Karpas-422 (cell line): ENCODE results near the gene PGK1. TPM values are rescaled to one million over a fixed set of nuclear protein-coding genes. Genes with fewer than 3 reads are reported as not detected.
"Not testable (repeated sequence)": the region's sequence is repeated elsewhere in the genome, so short reads cannot be mapped to it uniquely, and the experiment has no call there.

Experiments used
- DNase-seq: peaks from one replicate; pipeline ENCODE4 v3.0.0-alpha.2; 2015
- H2AFZ ChIP-seq: fragments of 200-600 bp; sonication (generic); 2 replicates; pipeline ENCODE4 v1.6.1; 2014; ENCODE audit warnings: antibody characterized with exemption, low read length, mixed read lengths
- H3K27ac ChIP-seq: fragments of 200-600 bp; sonication (generic); 2 replicates; pipeline ENCODE4 v1.5.1; 2014; ENCODE audit warnings: mild to moderate bottlenecking, low read length, moderate library complexity
- H3K27me3 ChIP-seq: fragments of 200-600 bp; sonication (generic); 2 replicates; pipeline ENCODE4 v1.6.1; 2014; ENCODE audit warnings: low read length, mixed read lengths
- H3K36me3 ChIP-seq: fragments of 200-600 bp; sonication (generic); 2 replicates; pipeline ENCODE4 v1.6.1; 2014; ENCODE audit warnings: low read length, mixed read lengths; ENCODE audit not compliant: insufficient read depth
- H3K4me1 ChIP-seq: fragments of 200-600 bp; sonication (generic); 2 replicates; pipeline ENCODE4 v1.6.1; 2014; ENCODE audit warnings: mild to moderate bottlenecking, low read length, mixed read lengths
- H3K4me2 ChIP-seq: fragments of 200-600 bp; sonication (generic); 2 replicates; pipeline ENCODE4 v1.6.1; 2014; ENCODE audit warnings: low read length, low read depth, mild to moderate bottlenecking; ENCODE audit not compliant: poor library complexity, severe bottlenecking
- H3K4me3 ChIP-seq: fragments of 200-600 bp; sonication (generic); 2 replicates; pipeline ENCODE4 v1.5.1; 2014; ENCODE audit warnings: mild to moderate bottlenecking, antibody characterized with exemption, low read length, mixed read lengths
- H3K79me2 ChIP-seq: fragments of 200-600 bp; sonication (generic); 2 replicates; pipeline ENCODE4 v1.6.1; 2014; ENCODE audit warnings: mild to moderate bottlenecking, low read length, mixed read lengths
- H3K9ac ChIP-seq: fragments of 200-600 bp; sonication (generic); 2 replicates; pipeline ENCODE4 v1.6.0; 2014; ENCODE audit warnings: low read length
- H3K9me2 ChIP-seq: fragments of 200-600 bp; sonication (generic), shearing (Covaris generic); replicated peaks from 2 replicates; pipeline ENCODE4 v1.6.0; 2014; ENCODE audit warnings: mild to moderate bottlenecking, low read length, moderate library complexity; ENCODE audit not compliant: insufficient read depth
- H3K9me3 ChIP-seq: fragments of 300-700, 200-600 bp; sonication (generic); 2 replicates; pipeline ENCODE4 v1.6.1; 2014; ENCODE audit warnings: low read length, mixed read lengths
- H4K20me1 ChIP-seq: fragments of 200-600 bp; sonication (generic); 2 replicates; pipeline ENCODE4 v1.6.1; 2014; ENCODE audit warnings: mild to moderate bottlenecking, antibody characterized with exemption, low read length, low read depth; ENCODE audit not compliant: insufficient read depth
- total RNA-seq: library from RNA; depleted of rRNA; stranded (reverse); fragments of >200 nt; shearing (Covaris generic); gene quantifications from 2 replicates; pipeline ENCODE4 v1.2.3, GENCODE V29; 2014; ENCODE audit warnings: low replicate concordance

PGK1 gene
- total RNA-seq, 1 experiment from 2014 or later = 337 TPM

GRCh38 chrX:78074088-78074487, 30.0 kb upstream of the PGK1 start:
- Histone ChIP-seq H3K9me3 (no peaks in the 10 kb centered on the region; the same call in 1 of the 2 replicates), H3K27ac (no peak overlapping the region), H3K9me2 (no peaks in the 10 kb centered on the region), H3K9ac (no peak overlapping the region), H2AFZ (no peak overlapping the region), H3K79me2 (no peaks in the 10 kb centered on the region), H4K20me1 (no peaks in the 10 kb centered on the region), H3K4me1 (no peaks in the 10 kb centered on the region), H3K4me2 (no peak overlapping the region), H3K27me3 (no peaks in the 10 kb centered on the region), H3K4me3 (no peak overlapping the region), H3K36me3 (no peaks in the 10 kb centered on the region)
- DNase-seq = no peak

DNA sequence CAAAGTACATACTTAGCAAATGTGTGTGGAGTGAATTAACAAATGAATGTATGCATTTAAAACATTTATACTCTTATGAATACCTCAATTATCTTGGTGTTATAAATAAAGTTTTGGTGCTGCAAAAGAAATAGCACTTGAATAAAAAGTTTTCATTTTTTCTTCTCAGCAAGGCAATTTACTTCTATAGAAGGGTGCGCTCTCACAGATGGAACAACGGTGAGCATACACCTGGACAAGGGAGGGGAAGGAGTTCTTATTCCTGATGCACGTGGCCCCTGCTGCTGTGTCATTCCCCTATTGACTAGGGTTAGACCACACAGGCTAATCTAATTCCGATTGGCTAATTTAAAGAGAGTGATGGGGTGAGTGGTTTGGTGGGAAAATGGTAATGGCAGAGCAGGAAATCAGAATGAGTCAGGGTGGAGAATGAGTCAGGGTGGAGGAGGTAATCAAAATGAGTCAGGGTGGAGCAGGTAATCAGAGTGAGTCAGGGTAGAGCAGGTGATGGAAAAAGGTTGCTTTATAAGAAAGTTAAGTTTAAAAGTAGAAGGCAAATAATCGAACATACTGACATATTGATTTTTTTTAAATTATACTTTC, 28.2 kb upstream of the PGK1 start:
- no peaks in the 10 kb centered on the region; the same call in 1 of the 2 replicates for H3K9me3 ChIP-seq
- no peak overlapping the region for H3K4me2 ChIP-seq
- H3K4me1 ChIP-seq = no peaks in the 10 kb centered on the region
- no peak overlapping the region for H2AFZ ChIP-seq
- no peaks in the 10 kb centered on the region for H3K27me3 ChIP-seq
- no peaks in the 10 kb centered on the region for H3K9me2 ChIP-seq
- H3K36me3 ChIP-seq = no peaks in the 10 kb centered on the region
- no peak overlapping the region for H3K9ac ChIP-seq
- no peak overlapping the region for H3K4me3 ChIP-seq
- H3K79me2 ChIP-seq = no peaks in the 10 kb centered on the region
- no peak for DNase-seq
- H4K20me1 ChIP-seq = no peaks in the 10 kb centered on the region
- H3K27ac ChIP-seq = no peak overlapping the region

DNA sequence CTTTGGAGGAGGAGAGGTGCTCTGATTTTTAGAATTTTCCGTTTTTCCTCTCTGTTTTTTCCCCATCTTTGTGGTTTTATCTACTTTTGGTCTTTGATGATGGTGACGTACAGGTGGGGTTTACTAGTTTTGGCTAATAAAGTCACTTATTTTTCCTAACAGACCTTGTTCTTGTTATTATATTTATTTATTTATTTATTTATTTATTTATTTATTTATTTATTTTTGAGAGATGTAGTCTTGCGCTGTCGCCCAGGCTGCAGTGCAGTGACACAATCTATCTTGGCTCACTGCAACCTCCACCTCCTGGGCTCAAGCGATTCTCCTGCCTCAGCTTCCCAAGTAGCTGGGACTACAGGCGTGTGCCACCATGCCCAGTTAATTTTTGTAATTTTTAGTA, 22.6 kb upstream of the PGK1 start:
- not testable (repeated sequence) for H3K9ac ChIP-seq, H3K4me1 ChIP-seq, H3K9me3 ChIP-seq, H3K9me2 ChIP-seq, H3K4me3 ChIP-seq, DNase-seq, H2AFZ ChIP-seq, H3K4me2 ChIP-seq, H3K27me3 ChIP-seq, H3K79me2 ChIP-seq, H3K27ac ChIP-seq, H3K36me3 ChIP-seq, H4K20me1 ChIP-seq

- DNase-seq = peak; percentile 44
Measured at GRCh38 chrX:78092296-78092695, 11.8 kb upstream of the PGK1 start.

DNA sequence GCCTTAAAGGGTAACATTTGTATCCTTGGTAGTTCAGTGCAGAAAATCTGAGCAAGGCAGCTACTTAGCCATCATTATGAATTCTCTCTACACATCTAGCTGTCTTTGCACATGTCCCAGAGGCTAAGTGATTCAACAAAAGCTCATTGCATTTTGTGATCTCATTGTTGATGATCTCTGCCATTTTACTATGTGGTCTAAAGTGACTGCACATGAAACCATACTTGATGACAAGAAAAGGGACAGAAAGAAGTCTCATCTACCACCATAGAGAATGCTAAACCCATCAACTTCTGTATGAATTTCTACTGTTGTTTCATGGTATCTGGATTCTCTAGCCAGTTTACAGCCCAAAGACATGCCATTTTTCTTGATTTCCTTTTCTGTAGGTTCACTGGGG, 5.9 kb upstream of the PGK1 start:
- H2AFZ ChIP-seq = no peak overlapping the region
- H3K9ac ChIP-seq = no peak overlapping the region
- H3K9me2 ChIP-seq = no peaks in the 10 kb centered on the region
- no peaks in the 10 kb centered on the region for H3K27me3 ChIP-seq
- no peaks in the 10 kb centered on the region for H3K9me3 ChIP-seq
- no peaks in the 10 kb centered on the region for H3K79me2 ChIP-seq
- no peak overlapping the region for H3K27ac ChIP-seq
- H3K4me3 ChIP-seq = no peak overlapping the region
- H3K4me2 ChIP-seq = no peak overlapping the region
- peaks cover 2% of the 10 kb centered on the region; the same call in 1 of the 2 replicates for H3K4me1 ChIP-seq
- DNase-seq = no peak
- no peaks in the 10 kb centered on the region for H4K20me1 ChIP-seq
- no peaks in the 10 kb centered on the region for H3K36me3 ChIP-seq

More at GRCh38 chrX:78092296-78092695, 11.8 kb upstream of the PGK1 start:
- Histone ChIP-seq H3K4me2 (no peak overlapping the region), H3K79me2 (no peaks in the 10 kb centered on the region), H3K9me2 (no peaks in the 10 kb centered on the region), H3K4me1 (no peaks in the 10 kb centered on the region), H3K27me3 (no peaks in the 10 kb centered on the region), H3K27ac (no peak overlapping the region), H2AFZ (no peak overlapping the region), H3K9ac (no peak overlapping the region), H3K36me3 (no peaks in the 10 kb centered on the region), H3K9me3 (no peaks in the 10 kb centered on the region), H3K4me3 (no peak overlapping the region), H4K20me1 (no peaks in the 10 kb centered on the region)

GRCh38 chrX:78102091-78102490, 2.0 kb upstream of the PGK1 start:
- H3K9ac ChIP-seq = no peak overlapping the region
- H3K36me3 ChIP-seq = peaks cover 16% of the 10 kb centered on the region
- H3K4me1 ChIP-seq = peaks cover 28% of the 10 kb centered on the region
- H3K9me3 ChIP-seq = no peaks in the 10 kb centered on the region
- H2AFZ ChIP-seq = no peak overlapping the region
- H3K27ac ChIP-seq = no peak overlapping the region
- peak; percentile 48 for DNase-seq
- H3K4me3 ChIP-seq = no peak overlapping the region
- H3K79me2 ChIP-seq = peaks cover 30% of the 10 kb centered on the region
- H4K20me1 ChIP-seq = peaks cover 21% of the 10 kb centered on the region
- no peaks in the 10 kb centered on the region for H3K27me3 ChIP-seq
- H3K4me2 ChIP-seq = no peak overlapping the region
- no peaks in the 10 kb centered on the region for H3K9me2 ChIP-seq

DNA sequence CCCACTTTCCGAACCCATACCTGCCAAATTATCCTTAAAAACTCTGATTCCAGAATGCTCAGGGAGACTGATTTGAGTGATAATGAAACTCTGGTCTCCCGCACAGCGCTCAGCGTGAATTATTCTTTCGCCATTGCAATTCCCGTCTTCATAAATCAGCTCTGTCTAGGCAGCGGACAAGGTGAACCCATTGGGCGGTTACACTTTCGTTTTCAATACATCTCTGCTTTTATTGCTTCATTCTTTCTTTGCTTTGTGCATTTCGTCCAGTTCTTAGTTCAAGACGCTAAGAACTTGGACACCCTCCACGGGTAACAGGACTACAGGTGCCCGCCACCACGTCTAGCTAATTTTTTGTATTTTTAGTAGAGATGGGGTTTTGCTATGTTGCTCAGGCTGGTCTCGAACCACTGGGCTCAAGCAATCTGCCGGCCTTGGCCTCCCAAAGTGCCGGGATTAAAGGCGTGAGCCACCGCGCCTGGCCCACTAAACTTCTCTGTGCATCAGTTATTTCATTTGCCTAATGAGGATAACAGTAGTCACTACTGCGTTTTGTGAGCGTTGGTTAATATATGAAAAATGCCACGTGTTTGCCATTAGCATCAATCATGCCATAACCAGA, 936 bp upstream of the PGK1 start:
- H3K9me2 ChIP-seq = no peaks in the 10 kb centered on the region
- H3K4me1 ChIP-seq = peaks cover 38% of the 10 kb centered on the region
- H3K9ac ChIP-seq = peak overlapping the region; percentile 65
- peak overlapping the region; percentile 58; the same call in 1 of the 2 replicates for H3K27ac ChIP-seq
- no peaks in the 10 kb centered on the region for H3K27me3 ChIP-seq
- H3K36me3 ChIP-seq = peaks cover 21% of the 10 kb centered on the region
- H2AFZ ChIP-seq = no peak overlapping the region
- H3K4me3 ChIP-seq = peak overlapping the region; percentile 62; the same call in 1 of the 2 replicates
- H3K9me3 ChIP-seq = no peaks in the 10 kb centered on the region
- peaks cover 30% of the 10 kb centered on the region for H4K20me1 ChIP-seq
- H3K4me2 ChIP-seq = peak overlapping the region; percentile 66
- peaks cover 41% of the 10 kb centered on the region for H3K79me2 ChIP-seq
- no peak for DNase-seq

- H3K27me3 ChIP-seq = no peaks in the 10 kb centered on the region
- H3K4me1 ChIP-seq = peaks cover 45% of the 10 kb centered on the region
- peak overlapping the region; percentile 91 for H3K4me3 ChIP-seq
- no peak overlapping the region for H2AFZ ChIP-seq
- H3K9me2 ChIP-seq = no peaks in the 10 kb centered on the region
- H3K9me3 ChIP-seq = no peaks in the 10 kb centered on the region
- peak; percentile 87 for DNase-seq
- peaks cover 44% of the 10 kb centered on the region for H4K20me1 ChIP-seq
- H3K9ac ChIP-seq = peak overlapping the region; percentile 94
- H3K79me2 ChIP-seq = peaks cover 56% of the 10 kb centered on the region
- H3K4me2 ChIP-seq = peak overlapping the region; percentile 77
- peaks cover 33% of the 10 kb centered on the region for H3K36me3 ChIP-seq
- H3K27ac ChIP-seq = peak overlapping the region; percentile 83
Measured at GRCh38 chrX:78104447-78105176, 564 bp downstream of the PGK1 start.
